K562 (cell line): ENCODE results near the gene TTC22.

Experiments used
- ARID2 ChIP-seq: fragments of 450-650 bp; IDR thresholded peaks from 2 replicates; pipeline ENCODE4 v1.6.1; 2017; ENCODE audit warnings: antibody characterized with exemption, mild to moderate bottlenecking
- ELF1 ChIP-seq: fragments of 200-800 bp; sonication (Bioruptor generic); IDR thresholded peaks from 2 replicates; pipeline ENCODE4 v1.6.1; 2016; ENCODE audit warnings: missing genetic modification characterization, missing compliant biosample characterization
- HNRNPL ChIP-seq: fragments of 200-400 bp; formaldehyde crosslinking; IDR thresholded peaks from 2 replicates; pipeline ENCODE4 v1.6.1; 2017; ENCODE audit warnings: low read depth, mild to moderate bottlenecking, low read length
- NCOA1 ChIP-seq: fragments of 450-650 bp; IDR thresholded peaks from 2 replicates; pipeline ENCODE4 v1.6.1; 2016; ENCODE audit warnings: low read depth
- TF ChIP-seq, protein P1 (sequence below): sonication (generic); formaldehyde crosslinking; IDR thresholded peaks from 2 replicates; pipeline ENCODE4 v1.8.1; 2023; ENCODE audit warnings: mild to moderate bottlenecking, missing genetic modification reagents, moderate library complexity
- TF ChIP-seq, protein P2 (sequence below), 2 experiments: fragments of 450-650 bp; formaldehyde crosslinking in 1 of 2; IDR thresholded peaks; 2 replicates each; pipeline versions ENCODE4 v1.4.0 to v1.6.1; 2014 to 2020; ENCODE audit warnings: mild to moderate bottlenecking in 2 of 2, borderline replicate concordance in 1 of 2, low read depth in 1 of 2

- no peak for TF ChIP-seq NCOA1
- TF ChIP-seq HNRNPL: no peak
- TF ChIP-seq, protein P1, sequence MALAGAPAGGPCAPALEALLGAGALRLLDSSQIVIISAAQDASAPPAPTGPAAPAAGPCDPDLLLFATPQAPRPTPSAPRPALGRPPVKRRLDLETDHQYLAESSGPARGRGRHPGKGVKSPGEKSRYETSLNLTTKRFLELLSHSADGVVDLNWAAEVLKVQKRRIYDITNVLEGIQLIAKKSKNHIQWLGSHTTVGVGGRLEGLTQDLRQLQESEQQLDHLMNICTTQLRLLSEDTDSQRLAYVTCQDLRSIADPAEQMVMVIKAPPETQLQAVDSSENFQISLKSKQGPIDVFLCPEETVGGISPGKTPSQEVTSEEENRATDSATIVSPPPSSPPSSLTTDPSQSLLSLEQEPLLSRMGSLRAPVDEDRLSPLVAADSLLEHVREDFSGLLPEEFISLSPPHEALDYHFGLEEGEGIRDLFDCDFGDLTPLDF (CRISPR knock-in tag): no peak
- no peak for TF ChIP-seq ELF1 (tag)
- TF ChIP-seq, protein P2, sequence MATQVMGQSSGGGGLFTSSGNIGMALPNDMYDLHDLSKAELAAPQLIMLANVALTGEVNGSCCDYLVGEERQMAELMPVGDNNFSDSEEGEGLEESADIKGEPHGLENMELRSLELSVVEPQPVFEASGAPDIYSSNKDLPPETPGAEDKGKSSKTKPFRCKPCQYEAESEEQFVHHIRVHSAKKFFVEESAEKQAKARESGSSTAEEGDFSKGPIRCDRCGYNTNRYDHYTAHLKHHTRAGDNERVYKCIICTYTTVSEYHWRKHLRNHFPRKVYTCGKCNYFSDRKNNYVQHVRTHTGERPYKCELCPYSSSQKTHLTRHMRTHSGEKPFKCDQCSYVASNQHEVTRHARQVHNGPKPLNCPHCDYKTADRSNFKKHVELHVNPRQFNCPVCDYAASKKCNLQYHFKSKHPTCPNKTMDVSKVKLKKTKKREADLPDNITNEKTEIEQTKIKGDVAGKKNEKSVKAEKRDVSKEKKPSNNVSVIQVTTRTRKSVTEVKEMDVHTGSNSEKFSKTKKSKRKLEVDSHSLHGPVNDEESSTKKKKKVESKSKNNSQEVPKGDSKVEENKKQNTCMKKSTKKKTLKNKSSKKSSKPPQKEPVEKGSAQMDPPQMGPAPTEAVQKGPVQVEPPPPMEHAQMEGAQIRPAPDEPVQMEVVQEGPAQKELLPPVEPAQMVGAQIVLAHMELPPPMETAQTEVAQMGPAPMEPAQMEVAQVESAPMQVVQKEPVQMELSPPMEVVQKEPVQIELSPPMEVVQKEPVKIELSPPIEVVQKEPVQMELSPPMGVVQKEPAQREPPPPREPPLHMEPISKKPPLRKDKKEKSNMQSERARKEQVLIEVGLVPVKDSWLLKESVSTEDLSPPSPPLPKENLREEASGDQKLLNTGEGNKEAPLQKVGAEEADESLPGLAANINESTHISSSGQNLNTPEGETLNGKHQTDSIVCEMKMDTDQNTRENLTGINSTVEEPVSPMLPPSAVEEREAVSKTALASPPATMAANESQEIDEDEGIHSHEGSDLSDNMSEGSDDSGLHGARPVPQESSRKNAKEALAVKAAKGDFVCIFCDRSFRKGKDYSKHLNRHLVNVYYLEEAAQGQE (IDR thresholded peaks at IDR 0.05; ENCODE audit: borderline replicate concordance): no peak
- TF ChIP-seq, protein P2 (CRISPR knock-in tag; IDR thresholded peaks at IDR 0.05; ENCODE audit: low read depth): no peak
- no peak for TF ChIP-seq ARID2
These were observed 58.8 kb downstream of the TTC22 start for GRCh38 chr1:54742282-54742681.
